GM18498 (cell line): Measurements from ENCODE around the gene BICDL1.

ENCODE experiments used
- ATAC-seq: cut with Tn5 transposase; IDR thresholded peaks from one replicate; pipeline ENCODE4 v1.9.1; 2021; ENCODE audit warnings: mild to moderate bottlenecking, moderate library complexity; ENCODE audit not compliant: unreplicated experiment

BICDL1 gene

GRCh38 chr12:120119271-120119973 lies 130.4 kb downstream of the BICDL1 start:
- ATAC-seq, result peak; percentile 16

GRCh38 chr12:120121343-120121742 lies 132.3 kb downstream of the BICDL1 start:
- no peak for ATAC-seq

- ATAC-seq, result peak; percentile 35
Measured at GRCh38 chr12:120121766-120122293, 132.8 kb downstream of the BICDL1 start.

- no peak for ATAC-seq
Measured at GRCh38 chr12:120125029-120125428, 136.0 kb downstream of the BICDL1 start.

GRCh38 chr12:120125792-120126634 lies 137.0 kb downstream of the BICDL1 start:
- no peak for ATAC-seq

GRCh38 chr12:120126635-120127005 lies 137.6 kb downstream of the BICDL1 start:
- ATAC-seq, result no peak

GRCh38 chr12:120130011-120130410 lies 141.0 kb downstream of the BICDL1 start:
- no peak for ATAC-seq

GRCh38 chr12:120131116-120131515 lies 142.1 kb downstream of the BICDL1 start:
- no peak for ATAC-seq

GRCh38 chr12:120132054-120132836 lies 143.2 kb downstream of the BICDL1 start:
- no peak for ATAC-seq

GRCh38 chr12:120132863-120133385 lies 143.9 kb downstream of the BICDL1 start:
- ATAC-seq, result peak; percentile 91

GRCh38 chr12:120134307-120134980 lies 145.4 kb downstream of the BICDL1 start:
- no peak for ATAC-seq

- no peak for ATAC-seq
Measured at GRCh38 chr12:120136093-120136770, 147.2 kb downstream of the BICDL1 start.

- no peak for ATAC-seq
Measured at GRCh38 chr12:120137833-120138232, 148.8 kb downstream of the BICDL1 start.

GRCh38 chr12:120138366-120138765 lies 149.3 kb downstream of the BICDL1 start:
- ATAC-seq, result no peak

- no peak for ATAC-seq
Measured at GRCh38 chr12:120139958-120140357, 150.9 kb downstream of the BICDL1 start.

GRCh38 chr12:120140603-120141002 lies 151.6 kb downstream of the BICDL1 start:
- no peak for ATAC-seq

- ATAC-seq, result no peak
Measured at GRCh38 chr12:120141336-120141735, 152.3 kb downstream of the BICDL1 start.

GRCh38 chr12:120142231-120142877 lies 153.3 kb downstream of the BICDL1 start:
- ATAC-seq, result no peak
